OCI-M2 (cell line): ENCODE data around the gene SH3D19.

Experiments used
- DNase-seq: peaks from one replicate; lab custom pipeline; 2025; ENCODE audit not compliant: unreplicated experiment; lab: John Stamatoyannopoulos, UW

The SH3D19 gene, protein sequence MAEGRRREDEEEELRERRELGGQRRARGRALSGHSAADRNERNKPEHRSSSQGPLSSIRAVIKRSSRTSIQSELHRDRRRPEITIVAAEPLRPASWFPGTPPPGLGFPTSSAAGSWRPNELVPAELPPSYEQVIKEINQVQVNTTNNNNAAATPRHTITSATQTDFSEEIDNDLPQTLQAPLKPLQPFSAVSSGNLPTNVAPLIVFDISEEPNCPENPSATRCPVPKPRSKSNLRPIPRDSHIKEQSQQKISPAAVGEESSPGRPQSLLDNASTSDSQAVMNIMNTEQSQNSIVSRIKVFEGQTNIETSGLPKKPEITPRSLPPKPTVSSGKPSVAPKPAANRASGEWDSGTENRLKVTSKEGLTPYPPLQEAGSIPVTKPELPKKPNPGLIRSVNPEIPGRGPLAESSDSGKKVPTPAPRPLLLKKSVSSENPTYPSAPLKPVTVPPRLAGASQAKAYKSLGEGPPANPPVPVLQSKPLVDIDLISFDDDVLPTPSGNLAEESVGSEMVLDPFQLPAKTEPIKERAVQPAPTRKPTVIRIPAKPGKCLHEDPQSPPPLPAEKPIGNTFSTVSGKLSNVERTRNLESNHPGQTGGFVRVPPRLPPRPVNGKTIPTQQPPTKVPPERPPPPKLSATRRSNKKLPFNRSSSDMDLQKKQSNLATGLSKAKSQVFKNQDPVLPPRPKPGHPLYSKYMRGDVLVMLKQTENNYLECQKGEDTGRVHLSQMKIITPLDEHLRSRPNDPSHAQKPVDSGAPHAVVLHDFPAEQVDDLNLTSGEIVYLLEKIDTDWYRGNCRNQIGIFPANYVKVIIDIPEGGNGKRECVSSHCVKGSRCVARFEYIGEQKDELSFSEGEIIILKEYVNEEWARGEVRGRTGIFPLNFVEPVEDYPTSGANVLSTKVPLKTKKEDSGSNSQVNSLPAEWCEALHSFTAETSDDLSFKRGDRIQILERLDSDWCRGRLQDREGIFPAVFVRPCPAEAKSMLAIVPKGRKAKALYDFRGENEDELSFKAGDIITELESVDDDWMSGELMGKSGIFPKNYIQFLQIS

DNA sequence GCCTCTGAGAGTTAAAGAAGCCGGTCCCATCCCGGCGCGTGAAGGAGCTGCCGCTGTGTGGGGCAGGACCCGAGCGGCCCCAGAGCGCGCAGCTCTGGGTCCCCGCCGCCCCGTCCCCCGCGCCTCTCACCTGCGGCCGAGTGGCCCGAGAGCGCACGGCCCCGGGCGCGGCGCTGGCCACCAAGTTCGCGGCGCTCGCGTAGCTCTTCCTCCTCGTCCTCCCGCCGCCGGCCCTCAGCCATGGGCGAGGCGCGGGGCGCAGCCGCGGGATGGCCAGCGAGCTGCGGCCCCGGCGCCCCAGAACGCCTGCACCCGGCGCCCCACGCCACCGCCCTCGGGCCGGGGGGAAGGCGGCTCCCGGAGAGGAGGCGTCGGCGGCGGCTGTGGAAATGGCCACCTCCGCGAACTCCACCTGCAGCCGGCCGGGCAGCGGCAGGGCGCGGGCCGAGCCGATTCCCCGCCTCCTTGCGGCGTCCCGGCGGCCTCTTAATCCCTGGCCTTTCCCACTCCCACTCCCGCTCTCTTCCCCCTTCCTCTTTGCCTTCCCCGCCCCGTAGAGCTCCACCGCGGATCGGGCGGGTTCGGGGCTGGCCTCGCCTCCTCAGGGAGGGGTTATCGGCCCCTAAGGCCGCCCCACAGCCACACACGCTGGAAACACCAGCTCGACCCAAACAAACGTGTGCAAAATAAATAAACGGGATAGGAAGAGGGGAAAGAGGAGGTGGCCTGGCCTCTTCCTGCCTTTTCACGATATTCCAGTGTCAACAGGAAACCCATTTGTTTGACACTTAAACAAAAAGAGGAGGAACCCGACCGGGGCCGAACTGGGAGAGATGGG, at the start of gene SH3D19:
TSS of gene SH3D19 (minus strand) at position 495 of the 838 bp plus-strand sequence. CDS start at position 242, 253 bp downstream.
- DNase-seq: no peak

DNA sequence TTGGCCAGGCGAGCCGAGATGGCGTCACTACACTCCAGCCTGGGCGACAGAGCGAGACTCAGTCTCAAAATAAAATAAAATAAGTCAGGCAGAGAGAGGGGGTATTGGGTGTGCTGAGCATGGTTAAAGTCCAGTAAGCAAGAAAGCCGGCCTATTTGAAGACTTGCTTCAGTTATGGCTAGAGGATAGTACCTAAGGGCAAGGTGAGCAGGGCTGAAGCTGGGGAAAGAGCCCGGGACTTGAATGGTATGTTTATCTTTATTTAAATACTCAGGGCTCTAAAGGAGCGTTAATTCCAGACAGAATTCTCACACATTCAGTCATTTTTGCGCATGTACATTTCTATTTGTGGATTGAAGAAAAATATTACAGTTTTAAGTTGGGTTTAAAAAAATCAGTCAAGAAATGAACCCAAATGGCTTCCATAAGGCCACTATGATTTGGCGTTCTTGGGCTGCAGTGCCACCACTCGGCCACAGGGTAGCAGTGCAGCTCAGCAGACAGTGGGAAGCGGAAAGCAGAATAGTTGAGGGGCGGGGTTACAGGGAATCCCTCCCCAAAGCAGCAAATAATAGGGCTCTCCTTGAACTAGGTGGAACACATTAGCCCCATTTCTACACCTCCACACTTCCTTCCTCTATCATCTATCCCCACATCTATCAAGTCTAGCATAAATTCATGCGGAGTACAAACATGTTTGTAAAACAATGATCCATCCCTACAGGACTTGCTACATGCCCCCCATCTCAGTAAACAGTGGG, 37.2 kb upstream of the SH3D19 start:
- no peak for DNase-seq

DNA sequence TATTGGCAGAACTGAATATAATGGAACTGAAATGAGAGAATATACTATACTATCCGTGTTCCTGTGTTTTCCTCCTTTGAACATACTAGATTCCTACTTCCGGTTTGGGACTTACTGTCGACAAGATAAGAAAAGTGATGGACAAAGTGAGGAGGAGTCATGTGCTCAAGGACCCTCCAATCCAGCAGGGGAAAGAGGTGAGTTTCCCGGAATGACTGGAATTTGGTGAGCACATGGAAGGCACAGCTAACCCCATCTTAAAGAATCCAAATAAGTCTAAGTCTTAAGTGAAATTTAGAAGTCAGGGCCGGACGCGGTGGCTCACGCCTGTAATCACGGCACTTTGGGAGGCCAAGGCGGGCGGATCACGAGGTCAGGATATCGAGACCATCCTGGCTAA, 36.6 kb upstream of the SH3D19 start:
- DNase-seq: no peak

DNA sequence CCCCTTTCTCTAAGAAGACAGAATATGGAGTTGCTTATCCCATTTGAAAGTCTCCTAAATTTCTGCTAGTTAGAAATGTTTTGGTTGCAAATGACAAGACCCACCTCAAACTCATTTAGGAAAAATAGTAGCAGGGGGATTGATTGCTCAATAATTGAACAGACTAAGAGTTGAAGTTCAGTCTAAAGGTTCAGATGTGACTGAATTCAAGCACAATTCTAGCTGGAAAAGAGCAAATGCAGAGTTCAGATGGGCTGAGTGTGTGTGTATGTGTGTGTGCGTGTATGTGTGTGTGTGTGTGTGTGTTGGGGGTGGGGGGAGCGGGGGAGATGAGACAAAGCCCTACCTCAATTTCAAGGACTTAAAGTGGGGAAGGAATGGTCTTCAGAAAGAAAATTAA, 35.7 kb upstream of the SH3D19 start:
- DNase-seq: no peak

DNA sequence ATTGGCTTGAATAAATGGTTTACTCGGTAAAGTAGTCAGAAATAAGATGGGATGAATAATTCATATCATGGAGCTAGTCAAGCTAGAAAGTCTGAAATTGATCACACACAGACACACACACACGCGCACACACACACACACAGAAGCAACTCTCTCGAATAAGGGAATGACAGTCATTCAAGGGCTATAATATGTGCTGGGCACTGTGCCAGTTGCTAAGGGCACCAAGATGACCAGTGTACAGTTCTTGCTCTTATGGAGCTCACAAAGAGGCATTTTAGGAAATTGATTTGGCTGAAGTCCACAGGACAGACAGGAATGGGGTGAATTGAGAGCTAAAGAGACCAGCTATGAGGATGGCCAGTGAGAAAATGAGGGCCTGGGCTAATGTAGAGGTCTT, 34.2 kb upstream of the SH3D19 start:
- no peak for DNase-seq

DNA sequence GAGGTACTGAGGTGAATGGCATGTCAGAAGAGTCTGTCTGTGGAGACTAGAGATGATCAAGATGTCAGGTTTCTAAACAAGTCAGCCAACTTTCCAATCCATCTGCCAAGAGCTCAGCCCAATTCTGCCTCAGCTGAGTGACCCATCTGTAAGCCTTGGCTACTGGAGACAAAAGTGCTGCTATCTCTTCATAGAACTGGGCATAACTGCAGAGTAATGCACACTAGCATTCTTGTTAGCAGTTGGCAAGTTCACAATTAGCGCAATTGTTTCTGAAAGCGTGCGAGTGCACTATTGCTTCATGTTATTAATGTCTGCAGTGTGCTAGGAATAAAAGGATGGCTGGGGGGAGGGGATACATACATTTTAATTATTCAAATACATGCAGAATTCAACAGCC, 32.9 kb upstream of the SH3D19 start:
- DNase-seq: no peak

DNA sequence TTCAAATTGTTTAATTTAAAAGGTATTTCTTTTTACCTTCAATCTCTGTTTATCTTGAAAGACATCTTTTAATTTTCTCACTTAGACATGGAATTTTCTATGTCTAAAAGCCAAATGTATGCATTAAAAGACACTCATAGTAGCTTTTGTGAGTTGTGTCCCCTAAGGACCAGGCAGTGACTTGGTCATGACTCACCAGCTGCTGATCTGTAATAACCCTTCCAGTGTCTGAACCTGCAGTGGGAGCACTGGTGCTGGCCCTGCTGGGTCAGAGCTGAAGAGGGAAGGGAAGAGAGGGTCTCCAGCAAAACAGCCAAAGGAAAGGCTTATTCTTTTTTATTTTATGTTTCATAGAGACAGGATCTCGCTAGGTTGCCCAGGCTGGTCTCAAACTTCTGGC, 31.1 kb upstream of the SH3D19 start:
- DNase-seq: no peak

DNA sequence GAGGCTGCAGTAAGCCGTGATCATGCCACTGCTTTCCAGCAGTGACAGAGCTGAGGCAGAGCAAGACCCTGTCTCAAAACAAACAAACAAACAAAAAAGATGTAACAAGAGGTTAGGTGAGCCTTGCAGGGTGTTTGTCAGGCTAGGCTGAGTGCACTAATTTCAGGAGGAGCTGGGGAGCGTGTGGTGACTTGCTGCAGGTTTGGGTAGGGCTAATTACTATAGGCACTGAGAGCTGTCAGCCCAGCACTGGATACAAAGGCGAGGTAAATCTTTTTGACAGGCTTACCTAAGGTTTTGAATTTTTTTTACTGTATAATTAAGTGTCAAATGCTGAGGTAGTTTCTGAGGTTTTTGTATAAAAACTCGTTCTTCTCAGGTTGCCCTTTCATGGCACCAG, 29.8 kb upstream of the SH3D19 start:
- no peak for DNase-seq

DNA sequence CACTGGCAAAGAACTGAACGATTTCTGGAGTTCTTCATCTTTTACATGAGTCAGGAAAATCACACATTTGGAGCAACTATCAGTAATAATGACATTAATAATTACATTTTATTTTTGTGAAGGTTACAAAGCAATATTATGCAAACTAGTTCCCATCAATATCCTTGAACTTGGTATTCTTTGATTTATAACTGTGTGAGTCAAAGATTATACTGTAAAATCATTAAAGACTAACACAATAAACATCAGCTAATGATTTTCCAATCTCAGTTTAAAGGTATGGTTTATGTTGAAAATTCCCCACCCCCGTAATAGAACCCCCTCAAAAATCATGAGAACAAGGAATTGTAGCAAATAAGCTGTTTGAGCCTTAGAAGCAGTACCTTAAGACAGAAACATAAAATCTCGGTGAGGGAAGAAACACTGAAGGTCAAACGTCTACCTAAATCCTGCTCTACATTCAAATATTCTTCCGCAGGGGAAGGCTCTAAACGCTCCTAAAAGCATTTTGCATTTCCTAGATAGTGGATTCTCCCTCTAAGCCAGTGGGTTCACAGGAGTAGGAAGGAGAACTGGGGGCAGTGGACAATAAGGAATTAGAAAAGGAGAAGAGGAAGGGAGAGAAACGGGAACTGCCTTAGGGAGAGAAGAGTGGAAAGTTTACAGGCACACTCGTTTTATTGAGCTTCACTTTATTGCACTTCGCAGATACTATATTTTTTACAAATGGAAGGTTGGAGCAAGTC, 22.3 kb upstream of the SH3D19 start:
- DNase-seq: no peak

DNA sequence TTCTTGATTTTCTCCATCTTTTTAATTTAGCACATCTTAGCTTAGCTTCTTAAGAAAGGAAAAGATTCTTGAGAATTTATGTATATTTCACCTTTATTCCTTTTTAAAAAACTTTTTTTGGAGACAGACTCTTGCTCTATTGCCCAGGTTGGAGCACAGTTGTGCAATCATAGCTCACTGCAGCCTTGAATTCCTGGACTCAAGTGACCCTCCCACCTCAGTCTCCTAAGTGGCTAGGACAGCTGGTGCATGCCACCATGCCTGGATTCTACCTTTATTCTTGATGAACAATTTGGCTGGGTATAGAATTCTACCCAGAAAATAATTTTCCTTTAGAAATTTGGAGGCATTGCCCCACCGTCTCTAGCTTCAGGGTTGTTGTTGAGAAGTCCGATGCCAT, 19.5 kb upstream of the SH3D19 start:
- no peak for DNase-seq

DNA sequence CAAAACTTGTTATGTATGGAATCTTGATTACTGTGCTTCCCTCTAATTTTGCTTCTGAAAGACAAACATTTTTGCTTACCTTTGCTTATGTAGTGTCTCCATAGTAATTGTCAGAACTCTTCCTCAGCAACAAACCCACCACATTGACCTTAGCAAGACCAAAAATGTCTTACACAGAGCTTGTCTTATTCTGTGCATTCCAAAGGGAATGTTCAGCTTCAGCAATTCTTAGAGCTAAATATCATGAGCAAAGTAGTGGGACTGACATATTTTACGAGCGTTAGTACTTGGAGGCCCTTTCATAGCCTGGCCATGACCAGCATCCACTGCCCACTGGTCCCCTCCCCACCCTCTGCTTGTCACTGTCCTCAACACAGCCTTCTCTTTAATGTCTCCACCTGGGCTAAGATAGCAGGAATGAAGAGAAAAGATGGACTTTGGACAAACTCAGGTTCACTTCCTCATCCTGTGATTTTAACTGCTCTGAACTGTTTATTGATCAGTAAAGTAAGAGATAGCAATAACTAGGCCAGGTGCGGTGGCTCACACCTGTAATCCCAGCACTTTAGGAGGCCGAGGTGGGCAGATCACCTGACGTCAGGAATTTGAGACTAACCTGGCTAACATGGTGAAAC, 15.5 kb upstream of the SH3D19 start:
- no peak for DNase-seq

DNA sequence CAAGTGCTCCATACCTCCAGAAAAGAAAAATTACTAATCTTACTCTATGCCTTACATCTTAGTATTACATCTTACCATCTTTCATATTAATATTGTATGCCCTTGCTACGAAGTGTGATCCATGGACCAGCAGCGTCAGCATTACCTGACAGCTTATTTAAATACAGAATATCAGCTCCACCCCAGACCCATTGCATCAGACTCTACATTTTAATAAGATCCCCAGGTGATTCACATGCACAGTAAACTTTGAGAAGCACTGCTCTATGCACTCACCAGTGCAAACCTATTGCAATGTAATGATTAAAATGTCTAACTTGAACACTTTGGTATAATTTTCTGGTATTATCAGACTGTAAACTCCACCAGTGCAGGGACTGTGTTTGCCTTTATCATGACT, 14.1 kb upstream of the SH3D19 start:
- no peak for DNase-seq

DNA sequence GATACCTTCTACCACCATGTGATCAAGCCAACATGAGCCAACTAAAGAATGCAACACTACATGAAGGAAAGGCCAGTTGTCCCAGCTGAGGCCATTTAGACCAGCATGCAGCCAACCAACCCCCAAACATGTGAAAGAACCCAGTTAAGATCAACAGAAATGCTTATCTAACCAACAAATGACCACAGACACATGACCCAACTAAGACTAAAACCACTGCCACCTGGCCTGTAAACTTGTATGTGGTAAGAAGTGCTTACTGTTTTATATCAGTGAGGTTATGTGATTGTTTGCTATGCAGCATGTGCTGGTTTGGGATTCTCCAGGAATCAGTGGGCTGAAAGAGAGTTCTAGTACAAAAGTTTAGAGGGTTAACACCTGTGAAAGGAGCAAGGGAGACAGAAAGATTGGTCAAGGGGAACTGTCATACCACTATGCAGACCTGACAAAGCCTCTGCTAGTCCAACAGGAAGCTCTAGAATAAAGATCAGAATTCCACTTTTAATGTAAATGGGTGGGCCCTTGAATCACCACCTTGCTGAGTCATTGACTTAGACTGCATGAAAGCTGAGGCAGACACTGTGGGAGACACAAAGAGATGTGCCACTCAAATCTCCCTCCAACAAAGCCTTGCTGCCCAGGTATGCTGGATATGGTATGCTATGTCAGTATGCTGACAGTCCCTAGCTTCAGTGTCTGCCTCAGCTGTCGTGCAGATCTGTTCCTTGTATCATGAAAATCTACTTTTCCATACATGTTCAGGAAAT, 6.1 kb upstream of the SH3D19 start:
- no peak for DNase-seq

DNA sequence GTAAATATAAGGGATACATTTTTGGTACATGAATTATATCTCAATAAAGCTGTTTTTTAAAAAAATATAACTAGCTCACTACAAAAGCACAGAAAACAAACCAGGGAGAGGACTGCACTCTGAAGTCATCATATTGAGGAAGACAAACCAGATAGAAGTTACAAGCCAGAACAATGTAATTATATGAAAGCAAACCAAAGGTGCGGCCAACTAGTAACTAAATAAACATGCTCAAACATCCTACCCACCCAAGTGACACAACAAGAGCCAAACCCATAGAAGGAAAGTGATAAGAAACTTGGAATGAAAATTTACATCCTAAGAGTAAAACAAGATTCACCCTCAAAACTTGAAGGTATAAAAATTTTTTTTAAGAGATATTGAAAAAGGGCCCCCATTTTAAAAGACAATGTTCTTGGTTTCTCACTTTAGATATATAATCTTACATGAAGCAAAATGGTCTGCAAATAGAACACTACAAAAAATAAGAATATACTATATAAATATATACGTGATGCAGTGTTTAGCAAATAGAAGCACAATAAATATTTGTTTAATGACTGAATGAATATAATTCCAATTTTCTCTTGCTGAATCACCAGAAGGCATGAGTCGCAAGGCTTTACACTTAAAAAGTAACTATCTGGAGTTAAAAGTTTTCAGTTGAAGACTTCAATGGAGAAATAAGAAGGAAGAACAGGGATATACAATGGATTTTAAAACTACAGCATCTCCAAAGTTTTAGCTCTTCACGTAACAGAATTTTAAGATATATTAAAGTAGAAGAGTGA, 4.0 kb upstream of the SH3D19 start:
- DNase-seq: no peak

DNA sequence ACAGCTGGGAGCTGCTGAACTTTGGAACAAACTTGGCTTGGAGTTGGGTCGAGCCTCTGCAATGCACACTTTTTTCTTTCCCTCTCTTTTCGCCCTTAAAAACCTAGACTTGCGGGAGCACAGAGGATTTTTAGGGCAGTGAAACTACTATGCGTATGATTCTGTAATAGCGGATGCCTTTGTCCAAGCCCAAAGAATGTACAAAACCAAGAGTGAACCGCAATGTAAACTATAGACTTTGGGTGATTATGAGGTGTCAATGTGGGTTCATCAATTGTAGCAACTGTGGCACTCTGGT, 493 bp upstream of the SH3D19 start:
- no peak for DNase-seq

DNA sequence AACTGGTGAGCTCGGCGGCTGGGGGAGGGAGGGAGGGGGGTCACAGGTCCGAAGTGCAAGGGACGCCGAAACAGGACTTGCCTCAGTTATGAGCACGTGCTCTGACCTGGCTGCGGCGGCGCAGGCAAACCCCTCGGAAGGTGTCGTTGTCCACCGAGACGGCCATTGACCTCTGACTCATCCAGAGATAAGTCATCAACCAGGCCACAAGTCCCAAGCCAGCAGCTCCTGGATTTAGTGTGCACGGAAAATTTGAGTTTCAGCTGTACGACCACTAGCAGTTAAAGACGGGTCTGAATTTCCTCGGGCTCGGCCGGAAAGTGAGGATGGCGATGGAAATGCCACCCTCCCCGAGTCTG, 674 bp downstream of the SH3D19 start:
- DNase-seq: no peak

DNA sequence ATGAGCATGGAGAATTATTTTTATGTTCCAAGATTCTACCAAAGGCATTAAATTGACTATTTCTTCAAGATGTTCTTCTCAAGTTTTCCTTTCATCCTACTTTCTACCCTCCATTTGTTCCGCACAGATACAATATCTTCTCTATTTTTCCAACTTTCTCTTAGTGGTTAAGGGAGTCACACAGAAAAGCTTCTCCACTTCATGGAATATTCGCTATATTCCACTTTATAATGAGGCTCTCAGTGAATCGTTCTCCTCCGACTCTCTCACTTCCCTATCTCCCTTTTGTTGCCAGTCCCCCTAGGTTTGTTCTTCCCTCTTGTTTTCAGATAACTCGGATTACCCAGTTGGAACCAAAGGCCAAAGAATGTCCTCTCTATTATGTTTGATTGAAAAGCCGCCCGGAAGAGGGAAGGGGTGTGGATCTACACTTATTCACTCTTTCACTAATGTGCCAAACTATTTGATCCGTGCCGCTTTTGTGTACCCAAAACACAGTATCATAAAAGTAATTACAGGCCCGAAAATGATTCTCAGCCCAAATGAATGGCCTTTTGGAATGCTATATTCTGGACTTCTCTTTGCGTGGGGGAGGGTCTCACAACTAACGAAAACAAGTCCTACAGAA, 1.2 kb downstream of the SH3D19 start:
- DNase-seq: no peak
